GM10847 (cell line): ENCODE data around the gene STK16.
A peak's percentile ranks its signal among the peaks of the same experiment; 100 is the strongest.

Source experiments
- POLR2A ChIP-seq: IDR thresholded peaks from 2 replicates; pipeline ENCODE4 v1.6.1; 2011; ENCODE audit not compliant: insufficient read length; ENCODE audit errors: extremely low read depth

Gene STK16

GRCh38 chr2:219285894-219286425, 40.7 kb downstream of the STK16 start:
- no peak for TF ChIP-seq POLR2A

GRCh38 chr2:219286436-219287115, 41.3 kb downstream of the STK16 start:
- TF ChIP-seq POLR2A, result no peak

- no peak for TF ChIP-seq POLR2A
These were observed 42.4 kb downstream of the STK16 start for GRCh38 chr2:219287580-219288265.

GRCh38 chr2:219289195-219289536, 43.9 kb downstream of the STK16 start:
- no peak for TF ChIP-seq POLR2A

- no peak for TF ChIP-seq POLR2A
These were observed 44.5 kb downstream of the STK16 start for GRCh38 chr2:219289537-219290361.

GRCh38 chr2:219290381-219291171, 45.3 kb downstream of the STK16 start:
- no peak for TF ChIP-seq POLR2A

GRCh38 chr2:219291394-219291793, 46.1 kb downstream of the STK16 start:
- TF ChIP-seq POLR2A, result no peak

- no peak for TF ChIP-seq POLR2A
These were observed 46.7 kb downstream of the STK16 start for GRCh38 chr2:219291910-219292490.

- no peak for TF ChIP-seq POLR2A
These were observed 47.3 kb downstream of the STK16 start for GRCh38 chr2:219292616-219293015.

- no peak for TF ChIP-seq POLR2A
These were observed 48.5 kb downstream of the STK16 start for GRCh38 chr2:219293736-219294231.

GRCh38 chr2:219294356-219295351, 49.4 kb downstream of the STK16 start:
- peak; percentile 45 for TF ChIP-seq POLR2A

- TF ChIP-seq POLR2A, result no peak
These were observed 50.9 kb downstream of the STK16 start for GRCh38 chr2:219296142-219296541.

- no peak for TF ChIP-seq POLR2A
These were observed 51.5 kb downstream of the STK16 start for GRCh38 chr2:219296631-219297391.
